ENCODE data around the gene NTSR2. TPM values are rescaled to one million over a fixed set of nuclear protein-coding genes. Genes with fewer than 3 reads are reported as not detected.

NTSR2 gene
- total RNA-seq, 6 experiments from 2014 or later, result not detected

GRCh38 chr2:11651856-11652548, 18.0 kb downstream of the NTSR2 start:
- Mint-ChIP-seq H3K4me3 (no peak overlapping the region), H3K9me3 (0 out of 2 replicates have a peak, but pooled peaks cover 7% of the 10 kb centered on the region), H3K27ac (no peak overlapping the region), H3K27me3 (ENCODE audit: insufficient read depth) (peaks cover 24% of the 10 kb centered on the region), H3K4me1 (ENCODE audit: low read depth) (peaks cover 5% of the 10 kb centered on the region; the same call in 1 of the 2 replicates), H3K36me3 (ENCODE audit: low read depth) (no peaks in the 10 kb centered on the region)
- TF ChIP-seq CTCF (IDR thresholded peaks at IDR 0.05), result no peak
- DNase-seq, result no peak

- Mint-ChIP-seq H3K4me1 (ENCODE audit: low read depth) (peaks cover 5% of the 10 kb centered on the region; the same call in 1 of the 2 replicates), H3K27ac (no peak overlapping the region), H3K4me3 (no peak overlapping the region), H3K9me3 (0 out of 2 replicates have a peak, but pooled peaks cover 7% of the 10 kb centered on the region), H3K36me3 (ENCODE audit: low read depth) (no peaks in the 10 kb centered on the region), H3K27me3 (ENCODE audit: insufficient read depth) (peaks cover 36% of the 10 kb centered on the region)
- DNase-seq, result no peak
- TF ChIP-seq CTCF (IDR thresholded peaks at IDR 0.05), result no peak
Measured at GRCh38 chr2:11649093-11649492, 20.9 kb downstream of the NTSR2 start.

- H3K27me3 Mint-ChIP-seq (ENCODE audit: insufficient read depth), result peaks cover 46% of the 10 kb centered on the region
- peak; percentile 40; the same call in 1 of the 2 replicates for TF ChIP-seq CTCF (IDR thresholded peaks at IDR 0.05)
- no peak overlapping the region for H3K4me3 Mint-ChIP-seq
- H3K36me3 Mint-ChIP-seq (ENCODE audit: low read depth), result no peaks in the 10 kb centered on the region
- H3K4me1 Mint-ChIP-seq (ENCODE audit: low read depth), result peaks cover 5% of the 10 kb centered on the region; the same call in 1 of the 2 replicates
- 0 out of 2 replicates have a peak, but pooled peaks cover 7% of the 10 kb centered on the region for H3K9me3 Mint-ChIP-seq
- H3K27ac Mint-ChIP-seq, result no peak overlapping the region
- no peak for DNase-seq
Measured at GRCh38 chr2:11647834-11648600, 22.0 kb downstream of the NTSR2 start.

- no peak for DNase-seq
- Mint-ChIP-seq H3K9me3 (0 out of 2 replicates have a peak, but pooled peaks cover 7% of the 10 kb centered on the region), H3K36me3 (ENCODE audit: low read depth) (no peaks in the 10 kb centered on the region), H3K27ac (no peak overlapping the region), H3K4me3 (no peak overlapping the region), H3K4me1 (ENCODE audit: low read depth) (no peaks in the 10 kb centered on the region), H3K27me3 (ENCODE audit: insufficient read depth) (peaks cover 40% of the 10 kb centered on the region)
- no peak for TF ChIP-seq CTCF (IDR thresholded peaks at IDR 0.05)
Measured at GRCh38 chr2:11646530-11646929, 23.5 kb downstream of the NTSR2 start.

- H3K36me3 Mint-ChIP-seq (ENCODE audit: low read depth), result no peaks in the 10 kb centered on the region
- DNase-seq, result no peak
- H3K27me3 Mint-ChIP-seq (ENCODE audit: insufficient read depth), result peaks cover 46% of the 10 kb centered on the region
- H3K27ac Mint-ChIP-seq, result no peak overlapping the region
- no peak for TF ChIP-seq CTCF (IDR thresholded peaks at IDR 0.05)
- no peaks in the 10 kb centered on the region for H3K4me1 Mint-ChIP-seq (ENCODE audit: low read depth)
- H3K4me3 Mint-ChIP-seq, result no peak overlapping the region
- 0 out of 2 replicates have a peak, but pooled peaks cover 7% of the 10 kb centered on the region for H3K9me3 Mint-ChIP-seq
Measured at GRCh38 chr2:11644293-11644692, 25.7 kb downstream of the NTSR2 start.

Measured in HFFc6 (cell line).